DMS53 (cell line): ENCODE results near the gene C19orf47.
"Not testable (repeated sequence)": the region's sequence is repeated elsewhere in the genome, so short reads cannot be mapped to it uniquely, and the experiment has no call there.

Experiments used
- DNase-seq: peaks from one replicate; lab custom pipeline; 2025; lab: John Stamatoyannopoulos, UW

Gene C19orf47

DNA sequence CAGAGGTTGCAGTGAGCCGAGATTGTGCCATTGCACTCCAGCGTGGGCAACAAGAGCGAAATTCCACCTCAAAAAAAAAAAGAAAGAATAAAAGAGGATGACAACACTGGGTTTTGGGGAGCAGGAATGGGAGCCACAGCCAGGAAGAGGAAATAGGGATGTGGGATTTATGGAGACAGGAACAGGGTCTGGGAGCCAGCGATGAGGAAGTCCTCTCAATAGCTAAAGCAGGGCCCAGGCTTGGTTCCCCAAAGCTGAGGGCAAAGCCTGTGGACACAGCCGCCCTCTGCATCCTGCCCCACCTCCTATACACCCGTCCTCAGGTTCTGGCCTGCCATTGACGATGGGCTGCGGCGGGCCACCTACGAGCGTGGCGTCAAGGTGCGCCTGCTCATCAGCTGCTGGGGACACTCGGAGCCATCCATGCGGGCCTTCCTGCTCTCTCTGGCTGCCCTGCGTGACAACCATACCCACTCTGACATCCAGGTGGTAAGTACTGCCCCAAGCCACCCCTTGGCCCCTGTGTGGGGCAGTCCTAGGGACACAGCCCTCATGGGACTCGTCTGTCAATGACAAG lies 28.2 kb upstream of the C19orf47 start:
- DNase-seq: no peak

DNA sequence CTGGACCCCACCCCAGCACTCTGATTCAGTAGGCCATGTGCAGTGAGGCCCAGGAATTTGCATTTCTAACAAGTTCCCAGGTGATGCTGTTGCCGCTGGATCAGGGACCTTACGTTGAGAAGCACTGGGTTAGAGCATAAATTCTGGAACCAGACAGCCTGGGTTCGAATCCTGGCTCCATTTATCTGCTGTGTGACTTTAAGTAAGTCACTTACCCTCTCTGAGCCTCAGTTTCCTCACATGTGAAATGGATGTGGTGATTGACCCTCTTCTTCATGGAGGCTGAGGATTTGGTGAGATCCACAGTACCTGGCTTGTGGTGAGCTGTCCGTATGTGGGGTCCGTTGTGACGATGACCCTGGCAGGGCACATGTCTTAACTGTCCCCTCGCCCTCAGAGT lies 25.9 kb upstream of the C19orf47 start:
- no peak for DNase-seq

DNA sequence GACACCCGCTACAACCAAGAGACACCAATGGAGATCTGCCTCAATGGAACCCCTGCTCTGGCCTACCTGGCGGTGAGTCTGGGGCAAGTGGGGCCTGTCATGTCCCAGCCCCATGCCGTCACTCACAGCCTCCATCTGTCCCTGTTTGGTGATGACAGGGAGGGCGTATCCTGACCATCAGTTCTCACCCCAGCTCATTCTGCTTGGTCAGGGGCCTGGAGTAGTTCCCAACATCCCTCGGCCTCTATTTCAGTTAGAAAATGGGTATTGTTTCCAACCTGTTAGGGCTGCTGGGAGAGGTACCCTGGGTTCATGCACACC lies 23.6 kb upstream of the C19orf47 start:
- no peak for DNase-seq

DNA sequence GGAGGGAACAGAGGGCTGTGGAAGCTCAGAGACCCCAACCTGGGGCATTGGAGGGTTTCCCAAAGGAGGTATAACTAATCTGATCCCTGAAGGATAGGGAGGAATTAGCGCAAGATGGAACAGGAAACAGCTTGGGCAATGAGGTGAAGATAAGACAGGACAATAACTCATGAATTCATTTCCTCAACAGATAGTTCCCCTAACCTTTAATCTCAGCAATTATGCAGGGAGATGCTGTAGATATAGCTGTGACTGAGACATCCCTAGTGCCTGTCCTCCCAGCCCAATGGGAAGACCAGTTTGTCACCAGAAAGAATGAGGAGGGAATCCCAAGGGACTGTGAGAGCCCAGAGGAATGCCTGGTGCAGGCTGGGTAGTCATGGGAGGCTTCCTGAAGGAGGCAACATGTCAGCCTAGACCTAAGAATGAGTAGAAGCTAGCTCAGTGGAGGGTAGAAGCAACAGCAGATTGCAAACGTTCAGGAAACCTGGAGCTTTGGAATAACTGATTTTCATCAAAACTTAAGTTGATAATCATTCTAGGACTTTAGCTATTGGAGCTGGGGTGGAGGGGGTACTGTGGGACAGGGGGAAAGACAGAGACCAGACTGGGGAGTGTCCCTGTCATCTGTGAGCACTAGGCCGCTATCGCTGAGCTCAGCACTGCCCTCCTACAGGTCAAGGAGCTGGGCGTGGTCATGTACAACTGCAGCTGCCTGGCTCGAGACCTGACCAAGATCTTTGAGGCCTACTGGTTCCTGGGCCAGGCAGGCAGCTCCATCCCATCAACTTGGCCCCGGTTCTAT lies 23.0 kb upstream of the C19orf47 start:
- no peak for DNase-seq

DNA sequence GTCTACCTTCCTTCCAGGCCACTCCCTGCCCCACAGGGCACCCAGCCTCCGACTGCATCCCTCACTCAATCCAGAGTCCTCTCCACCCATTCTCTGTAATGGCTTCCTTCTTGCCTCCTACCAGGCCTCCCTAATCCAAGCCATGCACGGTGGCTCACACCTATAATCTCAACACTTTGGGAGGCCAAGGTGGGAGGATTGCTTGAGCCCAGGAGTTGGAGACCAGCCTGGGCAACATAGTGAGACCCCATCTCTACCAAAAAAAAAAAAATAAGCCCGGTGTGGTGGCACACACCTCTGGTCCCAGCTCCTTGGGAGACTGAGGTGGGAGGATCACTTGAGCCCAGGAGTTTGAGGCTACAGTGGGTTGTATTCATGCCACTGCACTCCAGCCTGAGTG lies 22.1 kb upstream of the C19orf47 start:
- DNase-seq: not testable (repeated sequence)

DNA sequence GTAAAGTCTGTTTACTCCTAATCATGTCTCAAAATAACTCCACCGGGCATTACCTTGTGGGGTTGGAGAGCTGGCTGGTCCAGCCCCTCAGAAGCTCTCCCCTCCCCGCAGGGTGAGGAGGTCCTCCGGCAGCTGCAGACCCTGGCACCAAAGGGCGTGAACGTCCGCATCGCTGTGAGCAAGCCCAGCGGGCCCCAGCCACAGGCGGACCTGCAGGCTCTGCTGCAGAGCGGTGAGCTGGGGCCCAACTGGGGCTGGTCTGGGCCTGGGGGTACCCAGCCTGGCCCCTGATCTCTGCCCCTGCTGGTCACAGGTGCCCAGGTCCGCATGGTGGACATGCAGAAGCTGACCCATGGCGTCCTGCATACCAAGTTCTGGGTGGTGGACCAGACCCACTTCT lies 21.6 kb upstream of the C19orf47 start:
- DNase-seq: no peak

DNA sequence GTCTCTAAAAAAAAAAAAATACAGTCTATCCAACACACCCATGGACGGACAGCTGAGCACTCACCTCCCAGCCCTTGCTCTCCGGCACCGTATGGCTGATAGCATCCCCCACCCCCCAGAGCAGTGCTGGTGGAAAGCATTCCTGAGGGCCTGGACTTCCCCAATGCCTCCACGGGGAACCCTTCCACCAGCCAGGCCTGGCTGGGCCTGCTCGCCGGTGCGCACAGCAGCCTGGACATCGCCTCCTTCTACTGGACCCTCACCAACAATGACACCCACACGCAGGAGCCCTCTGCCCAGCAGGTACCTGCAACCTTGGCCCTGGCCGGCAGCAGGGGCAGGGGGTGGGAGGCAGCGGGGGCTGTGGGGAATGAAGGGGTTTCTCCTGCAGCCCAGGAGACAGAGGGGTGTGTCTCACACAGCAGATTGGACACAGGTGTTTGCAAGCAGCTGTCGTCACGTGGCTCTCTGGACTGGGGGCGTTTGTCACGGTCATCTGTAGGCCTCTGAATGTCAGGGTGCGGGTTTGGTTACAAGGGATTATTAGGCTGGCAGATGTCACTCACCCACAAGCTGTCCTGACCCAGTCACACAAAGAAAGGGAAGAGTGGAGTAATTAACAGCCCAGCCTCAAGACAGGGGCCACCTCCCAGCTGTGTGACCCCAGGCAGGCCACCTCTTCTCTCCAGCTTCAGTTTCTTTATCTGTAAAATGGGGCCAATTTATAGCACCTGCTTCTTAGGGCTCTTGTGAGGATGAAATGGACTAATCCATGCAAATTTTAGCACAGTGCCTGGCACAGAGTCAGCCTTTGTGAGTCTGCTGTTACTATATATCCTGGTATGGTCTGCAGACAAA lies 19.6 kb upstream of the C19orf47 start:
- DNase-seq: no peak

DNA sequence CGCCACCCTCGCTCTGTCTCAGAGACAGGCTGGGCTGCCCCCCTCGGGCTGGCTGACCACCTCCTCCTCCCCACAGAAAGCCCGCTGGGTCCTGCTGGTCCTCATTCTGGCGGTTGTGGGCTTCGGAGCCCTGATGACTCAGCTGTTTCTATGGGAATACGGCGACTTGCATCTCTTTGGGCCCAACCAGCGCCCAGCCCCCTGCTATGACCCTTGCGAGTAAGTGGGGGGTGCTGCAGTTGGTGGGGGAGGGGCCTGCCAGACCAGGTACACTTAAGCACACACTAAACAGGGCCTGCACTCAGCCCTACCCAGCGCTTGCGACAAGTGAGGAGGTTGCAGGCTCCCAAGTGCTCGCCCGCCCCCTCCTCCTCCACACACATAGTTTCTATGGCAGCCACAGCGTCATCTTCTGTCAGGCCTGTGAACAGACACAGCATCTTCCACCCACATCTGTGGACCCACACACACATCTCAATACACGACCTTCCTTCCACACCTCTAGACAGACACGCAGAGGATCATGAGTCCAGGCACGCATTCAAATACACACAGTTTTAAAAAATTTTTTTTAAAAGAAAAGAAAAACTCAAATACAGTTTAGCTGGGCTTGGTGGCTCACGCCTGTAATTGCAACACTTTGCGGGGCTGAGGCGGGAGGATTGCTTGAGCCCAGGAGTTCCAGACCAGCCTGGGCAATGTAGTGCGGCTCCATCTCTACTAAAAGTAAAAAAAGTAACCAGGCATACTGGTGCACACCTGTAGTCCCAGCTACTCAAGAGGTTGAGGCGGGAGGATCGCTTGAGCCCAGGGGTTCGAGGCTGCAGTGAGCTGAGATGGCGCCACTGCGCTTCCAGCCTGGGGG lies 18.7 kb upstream of the C19orf47 start:
- no peak for DNase-seq

DNA sequence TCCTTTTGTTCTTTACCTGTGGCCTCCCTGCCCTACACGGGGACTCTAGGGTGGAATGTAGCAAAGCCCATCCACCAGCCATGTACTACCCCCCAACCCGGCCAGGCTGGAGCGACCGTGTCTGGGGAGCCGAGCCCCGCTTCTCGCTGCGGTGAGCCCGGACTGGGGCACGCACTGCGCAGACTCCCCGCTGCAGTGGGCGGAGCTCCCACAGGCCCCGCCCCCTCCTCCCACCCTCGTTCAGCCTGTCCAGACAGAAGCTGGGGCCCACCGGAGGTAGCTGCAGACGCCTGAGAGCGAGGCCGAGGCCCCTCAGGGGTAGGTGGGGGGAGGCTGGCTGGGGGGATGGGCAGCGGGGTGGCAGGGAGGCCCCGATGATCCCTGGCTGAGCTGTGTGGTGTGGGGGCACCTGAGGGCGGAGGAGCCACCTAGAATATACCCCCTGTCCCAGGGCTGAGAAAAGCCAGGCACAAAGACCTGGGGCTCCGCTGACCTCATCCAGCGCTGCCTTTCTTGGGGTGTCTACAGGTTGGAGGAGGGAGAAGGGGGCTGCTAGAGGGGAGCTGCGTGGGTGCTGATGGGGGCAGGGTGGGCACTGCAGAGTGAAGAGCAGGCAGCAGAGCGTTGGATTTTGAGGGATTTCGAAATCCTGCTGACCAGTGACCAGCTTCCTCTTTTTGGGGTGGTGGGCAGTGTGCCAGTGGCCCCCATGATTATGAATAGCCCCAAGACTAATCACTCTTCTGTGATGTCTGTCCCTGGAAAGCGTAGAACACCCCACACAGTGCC lies 17.6 kb upstream of the C19orf47 start:
- no peak for DNase-seq

DNA sequence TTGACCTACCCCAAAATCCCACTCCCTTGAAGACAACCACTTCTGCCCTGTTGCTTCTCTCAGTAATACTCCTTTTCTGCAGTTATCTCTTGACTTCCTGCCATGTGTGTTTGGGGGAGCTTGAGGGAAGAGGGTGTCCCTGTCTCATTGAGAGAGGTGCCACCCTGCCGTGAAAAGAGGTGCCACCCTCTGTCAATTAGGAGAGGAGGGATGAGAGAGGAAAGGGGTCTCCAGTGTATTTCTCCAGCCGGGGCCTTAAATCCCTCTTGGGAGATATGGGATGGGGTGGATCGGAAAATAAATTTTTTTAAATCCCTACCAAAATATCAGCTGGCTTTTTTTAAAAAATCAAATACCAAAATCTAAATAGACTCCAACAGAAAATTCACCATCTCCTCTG lies 16.8 kb upstream of the C19orf47 start:
- no peak for DNase-seq

DNA sequence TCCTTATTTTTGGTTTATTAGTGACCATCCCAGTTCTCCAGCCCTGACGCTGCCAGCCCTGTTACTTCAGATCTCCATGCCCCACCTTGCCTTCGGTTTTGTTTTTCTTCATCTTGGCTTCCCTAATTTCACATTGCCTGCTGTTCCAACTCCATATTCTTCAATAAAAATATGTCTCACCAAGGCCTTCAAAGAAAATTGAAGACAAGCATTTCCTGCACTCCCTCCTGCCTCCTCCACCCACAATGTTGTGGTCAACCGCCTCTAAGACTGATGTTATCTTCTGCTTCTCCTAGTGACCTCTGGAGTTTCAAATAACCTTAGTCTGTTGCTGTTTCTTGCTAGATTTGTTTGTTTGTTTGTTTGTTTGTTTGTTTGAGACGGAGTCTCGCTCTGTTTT lies 14.9 kb upstream of the C19orf47 start:
- no peak for DNase-seq

DNA sequence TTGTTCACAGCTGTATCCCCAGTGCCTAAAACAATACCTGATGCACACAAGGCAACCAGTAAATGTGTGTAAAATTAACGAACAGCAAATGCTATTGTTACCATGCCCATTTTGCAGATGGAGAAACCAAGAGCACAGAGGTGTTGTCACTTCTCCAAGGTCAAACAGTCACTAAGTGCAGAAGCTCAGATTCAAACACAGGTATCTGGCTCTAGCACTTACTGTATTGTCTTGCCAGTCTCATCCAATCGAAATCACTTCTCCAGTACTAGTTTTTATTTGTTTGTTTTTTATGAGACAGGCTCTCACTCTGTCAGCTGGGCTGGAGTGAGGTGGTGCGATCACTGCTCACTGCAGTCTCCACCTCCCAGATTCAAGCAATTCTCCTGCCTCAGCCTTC lies 14.0 kb upstream of the C19orf47 start:
- no peak for DNase-seq

DNA sequence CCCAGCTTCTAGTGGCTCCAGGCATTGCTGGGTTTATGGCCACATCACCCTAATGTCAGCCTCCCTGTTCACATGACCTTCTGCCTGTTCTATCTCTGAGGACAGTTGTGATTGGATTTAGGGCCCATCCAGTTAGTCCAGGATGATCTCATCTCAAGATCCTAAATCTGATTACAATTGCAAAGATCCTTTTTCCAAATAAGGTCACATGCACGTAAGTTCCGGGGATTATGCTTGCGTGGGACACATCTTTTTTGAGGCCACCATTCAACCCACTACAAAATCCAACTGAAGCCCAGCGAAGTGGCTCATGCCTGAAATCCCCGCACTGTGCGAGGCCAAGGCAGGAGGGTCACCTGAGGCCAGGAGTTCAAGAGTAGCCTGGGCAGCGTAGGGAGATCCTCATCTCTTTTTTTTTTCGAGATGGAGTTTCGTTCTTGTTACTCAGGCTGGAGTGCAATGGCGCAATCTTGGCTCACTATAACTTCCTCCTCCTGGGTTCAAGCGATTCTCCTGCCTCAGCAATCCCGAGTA lies 12.6 kb upstream of the C19orf47 start:
- no peak for DNase-seq

DNA sequence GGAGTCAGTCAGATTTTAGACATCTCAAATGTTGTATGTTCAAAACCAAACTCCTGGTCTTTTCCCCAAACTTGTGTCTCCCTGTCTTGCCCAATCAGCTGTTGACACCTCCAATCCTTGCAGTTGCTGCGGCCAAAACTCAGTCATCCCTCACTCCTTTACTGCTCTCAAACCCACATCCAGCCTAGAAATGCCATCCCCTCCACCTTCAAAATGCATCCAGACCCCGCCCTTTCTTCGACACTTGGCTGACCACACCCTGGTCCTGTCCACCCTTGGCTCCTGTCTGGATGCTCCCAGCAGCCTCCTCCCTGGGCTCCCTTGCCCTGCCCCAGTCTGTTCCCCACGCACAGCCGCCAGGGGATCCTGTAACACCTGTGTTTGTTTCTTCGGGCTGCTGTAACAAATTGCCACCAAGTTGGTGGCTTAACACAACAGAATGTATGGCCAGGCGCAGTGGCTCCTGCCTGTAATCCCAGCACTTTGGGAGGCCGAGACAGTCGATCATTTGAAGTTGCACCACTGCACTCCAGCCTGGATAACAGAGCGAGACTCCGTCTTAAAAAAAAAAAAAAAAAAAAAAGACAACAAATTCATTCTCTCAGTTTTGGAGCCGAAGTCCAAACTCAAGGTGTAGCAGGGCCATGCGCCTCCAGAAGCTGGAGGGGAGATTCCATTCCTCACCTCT lies 12.0 kb upstream of the C19orf47 start:
- DNase-seq: no peak

DNA sequence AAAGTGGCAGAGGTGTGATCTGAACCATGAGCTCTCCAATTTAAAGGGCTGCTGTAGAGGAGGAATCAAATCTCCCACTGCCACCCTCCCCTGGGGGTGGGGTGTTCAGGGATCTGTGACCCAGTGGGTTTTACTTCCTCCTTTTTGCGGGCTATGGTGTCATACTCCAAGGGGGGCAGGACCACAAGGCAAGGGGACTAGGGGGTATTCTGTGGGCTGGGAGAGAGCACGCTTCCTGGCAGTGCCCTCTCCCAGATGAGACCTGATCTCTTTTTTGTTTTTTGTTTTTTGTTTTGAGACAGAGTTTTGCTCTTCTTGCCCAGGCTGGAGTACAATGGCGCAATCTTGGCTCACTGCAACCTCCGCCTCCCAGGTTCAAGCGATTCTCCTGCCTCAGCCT lies 10.6 kb upstream of the C19orf47 start:
- DNase-seq: no peak

DNA sequence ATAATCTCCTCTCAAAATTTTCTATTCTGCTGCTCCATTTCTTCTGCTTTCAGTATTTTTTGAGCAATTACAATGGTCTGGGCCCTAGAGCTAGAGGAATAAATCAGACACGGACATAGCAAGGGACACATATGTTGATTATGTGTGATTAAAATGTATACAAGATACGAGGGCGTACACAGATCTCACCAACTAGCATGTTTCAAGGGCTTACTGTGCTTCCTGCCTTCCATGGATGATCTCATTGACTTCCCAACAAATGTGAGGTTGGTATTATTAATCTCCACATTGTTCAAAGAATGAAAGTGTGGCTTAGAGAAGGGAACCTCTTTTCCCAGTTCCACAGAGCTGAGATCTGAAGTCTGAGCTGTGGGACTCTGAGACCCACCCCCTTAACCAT lies 9.4 kb upstream of the C19orf47 start:
- no peak for DNase-seq

DNA sequence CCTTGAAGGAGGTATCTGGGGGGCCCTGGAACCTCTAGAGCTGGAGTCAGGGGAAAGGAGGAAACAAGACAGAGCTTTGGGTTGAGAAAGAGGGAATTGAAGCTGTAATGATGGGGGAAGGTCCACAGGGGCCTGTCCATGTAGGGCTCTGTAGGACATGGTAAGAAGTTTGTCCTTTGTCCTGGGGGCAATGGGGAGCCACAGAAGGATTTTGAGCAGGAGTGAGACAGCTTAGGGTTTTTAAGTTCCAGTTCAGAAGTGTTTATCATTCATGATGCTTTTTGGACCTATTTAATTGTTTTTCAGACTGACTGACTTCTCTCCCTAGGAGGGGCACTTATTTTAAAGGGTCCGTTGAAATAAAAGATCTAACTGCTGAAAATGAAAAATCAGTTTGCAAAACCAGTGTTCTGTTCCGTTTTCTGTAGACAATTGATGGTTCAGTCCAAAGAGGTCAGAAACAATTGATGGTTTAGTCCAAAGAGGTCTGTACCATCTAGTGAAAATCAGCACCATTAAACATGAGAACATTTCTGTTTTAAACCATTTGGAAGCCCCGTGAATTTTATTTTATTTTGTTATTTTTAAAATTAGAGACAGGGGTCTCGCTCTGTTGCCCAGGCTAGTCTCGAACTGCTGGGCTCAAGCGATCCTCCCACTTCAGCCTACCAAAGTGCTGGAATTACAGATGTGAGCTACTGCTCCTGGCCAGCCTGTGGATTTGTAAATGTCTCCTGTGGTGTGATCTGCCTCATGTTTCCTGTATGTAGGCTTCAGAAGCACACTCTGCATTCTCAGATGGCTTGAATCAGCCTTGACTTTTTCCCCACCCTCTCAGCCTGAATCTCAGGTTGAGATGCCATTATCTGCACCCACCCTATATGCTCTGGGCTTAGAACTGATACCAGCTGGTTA lies 8.7 kb upstream of the C19orf47 start:
- no peak for DNase-seq

DNA sequence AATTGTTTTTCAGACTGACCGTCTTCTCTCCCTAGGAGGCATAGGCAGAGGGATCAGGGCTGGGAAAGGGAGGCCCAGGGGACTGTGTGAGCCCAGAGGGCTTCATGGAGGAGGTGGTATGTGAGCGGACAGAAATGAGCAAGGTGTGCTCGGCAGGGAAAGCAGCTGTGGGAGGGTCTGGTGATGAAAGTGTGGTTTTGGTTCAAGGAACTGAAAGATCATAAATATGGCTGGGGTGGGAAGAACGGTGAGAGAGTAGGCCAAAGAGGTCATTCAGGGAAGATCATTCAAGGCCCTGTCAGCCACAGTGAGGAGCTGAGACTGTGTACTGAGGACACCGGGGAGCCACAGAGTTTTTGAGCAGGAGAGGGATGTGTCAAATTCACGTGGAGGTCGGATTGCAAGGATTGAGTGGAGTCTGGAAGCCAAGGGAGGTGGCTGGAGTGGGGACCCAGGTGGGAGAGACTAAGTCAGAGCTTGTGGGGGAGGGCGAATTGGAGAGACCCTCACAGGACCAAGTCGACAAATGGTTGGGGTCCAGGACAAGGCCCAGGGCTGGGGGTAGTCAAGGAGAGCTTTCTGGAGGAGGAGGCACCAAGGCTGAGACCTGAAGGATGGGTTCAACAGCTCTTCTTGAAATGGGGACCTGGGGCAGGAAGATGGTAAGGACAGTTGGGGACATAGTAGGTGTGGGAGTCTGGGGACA lies 7.9 kb upstream of the C19orf47 start:
- no peak for DNase-seq
